GM19193 (cell line): ENCODE results near the gene SNIP1.

ENCODE experiments used
- POLR2A ChIP-seq: IDR thresholded peaks from 4 replicates; pipeline ENCODE4 v1.6.1; 2011; ENCODE audit not compliant: insufficient read depth, insufficient read length; ENCODE audit errors: extremely low read depth

The SNIP1 gene

DNA sequence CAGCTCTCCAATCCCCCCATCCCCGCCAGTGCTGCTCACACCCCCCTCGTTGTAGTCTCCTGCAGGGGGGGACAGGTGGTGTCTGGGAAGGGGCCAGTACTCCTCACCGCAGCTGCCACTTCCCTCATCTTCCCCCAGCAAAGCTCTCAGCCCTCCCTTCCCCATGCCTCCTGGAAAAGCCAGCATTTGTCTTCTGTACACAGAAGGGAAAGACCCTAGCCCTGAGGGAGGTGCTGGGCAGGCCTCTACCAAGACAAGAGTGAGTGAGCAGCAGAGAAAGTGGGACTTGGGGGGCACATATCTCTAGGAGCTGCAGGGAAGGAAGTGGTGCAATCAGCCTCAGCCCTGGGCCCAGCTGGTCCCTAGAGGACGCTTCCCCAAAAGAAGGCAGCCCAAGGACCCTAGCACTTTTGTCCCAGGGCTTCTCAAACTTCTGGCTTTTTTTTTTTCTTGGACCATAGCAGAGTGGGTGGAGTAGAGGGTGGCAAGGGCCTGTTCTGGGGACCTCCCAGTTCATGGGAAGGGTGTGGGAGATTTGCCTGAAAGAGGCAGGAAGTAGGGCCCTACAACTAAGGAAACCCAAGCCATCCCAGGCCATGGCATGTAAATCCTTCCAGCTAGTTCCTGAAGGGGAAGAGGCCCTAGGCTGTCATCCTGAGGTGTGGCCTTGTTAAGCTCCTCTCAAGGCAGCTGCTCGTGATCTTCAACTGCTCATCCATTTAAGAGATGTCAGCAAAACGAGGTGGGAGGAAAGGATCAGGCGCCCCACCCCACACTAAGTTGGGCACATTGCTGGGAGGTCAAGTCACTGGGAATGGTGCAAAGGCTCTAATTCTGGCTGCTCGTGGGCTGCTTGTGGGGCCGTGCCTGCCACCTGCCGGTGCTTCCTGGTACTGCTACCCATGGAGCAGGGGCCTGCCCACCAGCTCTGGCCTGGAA lies 67.1 kb downstream of the SNIP1 start:
- TF ChIP-seq POLR2A: no peak

DNA sequence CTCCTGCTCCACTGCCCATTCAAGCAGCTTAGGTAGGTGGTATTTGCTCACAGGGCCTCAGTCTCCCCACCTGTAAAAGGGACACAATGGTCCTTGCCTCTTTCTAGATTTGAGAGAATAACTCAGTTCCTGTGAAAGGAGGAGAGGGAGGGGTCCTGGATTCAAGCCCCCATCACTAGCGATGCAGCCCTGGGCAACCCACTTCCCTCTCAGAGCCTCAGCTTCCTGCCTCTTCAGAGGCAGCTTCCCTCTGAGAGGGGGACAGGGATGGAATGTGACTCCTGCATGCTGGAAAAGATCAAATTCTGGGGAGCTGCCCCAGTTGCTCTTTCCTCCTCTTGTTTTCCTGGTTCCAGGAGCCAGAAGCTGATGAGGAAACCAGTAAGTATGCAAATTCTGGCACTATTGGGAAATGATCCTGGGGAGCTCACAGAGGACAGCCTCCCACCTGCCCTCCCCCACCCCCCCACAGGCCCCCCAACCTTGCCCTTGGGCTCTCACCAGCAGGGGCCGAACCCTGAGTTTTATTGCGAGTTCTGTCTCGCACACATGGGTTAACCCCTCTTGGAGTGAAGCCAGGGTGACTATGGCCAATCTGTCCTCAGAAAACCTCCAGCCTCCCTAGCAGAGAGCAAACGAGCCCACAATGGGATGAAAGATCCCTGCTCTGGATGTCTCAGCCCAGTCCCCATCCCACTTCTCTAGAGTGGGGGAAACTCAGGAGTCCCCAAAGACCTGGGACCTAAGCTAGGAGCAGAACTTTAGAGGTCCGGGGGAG lies 68.0 kb downstream of the SNIP1 start:
- TF ChIP-seq POLR2A: no peak
